AG08395 (cell line): Measurements from ENCODE around the gene TNFRSF6B.
"Not testable (repeated sequence)": the region's sequence is repeated elsewhere in the genome, so short reads cannot be mapped to it uniquely, and the experiment has no call there.

Experiments used
- DNase-seq: peaks from one replicate; pipeline ENCODE4 v3.0.0; 2012; ENCODE audit warnings: mixed read lengths, low spot score

Gene TNFRSF6B, protein sequence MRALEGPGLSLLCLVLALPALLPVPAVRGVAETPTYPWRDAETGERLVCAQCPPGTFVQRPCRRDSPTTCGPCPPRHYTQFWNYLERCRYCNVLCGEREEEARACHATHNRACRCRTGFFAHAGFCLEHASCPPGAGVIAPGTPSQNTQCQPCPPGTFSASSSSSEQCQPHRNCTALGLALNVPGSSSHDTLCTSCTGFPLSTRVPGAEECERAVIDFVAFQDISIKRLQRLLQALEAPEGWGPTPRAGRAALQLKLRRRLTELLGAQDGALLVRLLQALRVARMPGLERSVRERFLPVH

DNA sequence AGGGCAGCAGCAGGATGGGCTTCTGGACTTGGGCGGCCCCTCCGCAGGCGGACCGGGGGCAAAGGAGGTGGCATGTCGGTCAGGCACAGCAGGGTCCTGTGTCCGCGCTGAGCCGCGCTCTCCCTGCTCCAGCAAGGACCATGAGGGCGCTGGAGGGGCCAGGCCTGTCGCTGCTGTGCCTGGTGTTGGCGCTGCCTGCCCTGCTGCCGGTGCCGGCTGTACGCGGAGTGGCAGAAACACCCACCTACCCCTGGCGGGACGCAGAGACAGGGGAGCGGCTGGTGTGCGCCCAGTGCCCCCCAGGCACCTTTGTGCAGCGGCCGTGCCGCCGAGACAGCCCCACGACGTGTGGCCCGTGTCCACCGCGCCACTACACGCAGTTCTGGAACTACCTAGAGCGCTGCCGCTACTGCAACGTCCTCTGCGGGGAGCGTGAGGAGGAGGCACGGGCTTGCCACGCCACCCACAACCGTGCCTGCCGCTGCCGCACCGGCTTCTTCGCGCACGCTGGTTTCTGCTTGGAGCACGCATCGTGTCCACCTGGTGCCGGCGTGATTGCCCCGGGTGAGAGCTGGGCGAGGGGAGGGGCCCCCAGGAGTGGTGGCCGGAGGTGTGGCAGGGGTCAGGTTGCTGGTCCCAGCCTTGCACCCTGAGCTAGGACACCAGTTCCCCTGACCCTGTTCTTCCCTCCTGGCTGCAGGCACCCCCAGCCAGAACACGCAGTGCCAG is at the start of gene TNFRSF6B:
TSS of gene TNFRSF6B (plus strand) at position 25 of the 729 bp plus-strand sequence. CDS start at position 141, 116 bp downstream.
- DNase-seq = no peak

DNA sequence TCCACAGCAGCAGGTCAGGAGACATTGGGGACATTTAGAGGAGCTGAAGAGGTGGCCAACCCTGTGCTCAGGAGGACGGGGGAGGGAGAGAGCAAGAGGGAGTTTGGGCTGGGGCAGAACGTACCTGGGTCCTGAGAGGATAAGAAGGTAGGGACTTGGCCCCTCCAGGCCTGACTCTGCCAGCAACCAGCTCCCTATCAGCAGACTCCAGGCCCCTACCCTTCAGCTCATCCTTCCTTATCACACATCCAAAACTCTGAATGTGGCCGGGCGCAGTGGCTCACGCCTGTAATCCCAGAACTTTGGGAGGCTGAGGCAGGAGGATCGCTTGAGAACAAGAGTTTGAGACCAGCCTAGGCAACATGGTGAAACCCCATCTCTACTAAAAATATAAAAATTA is 48.3 kb upstream of the TNFRSF6B start:
- no peak for DNase-seq

DNA sequence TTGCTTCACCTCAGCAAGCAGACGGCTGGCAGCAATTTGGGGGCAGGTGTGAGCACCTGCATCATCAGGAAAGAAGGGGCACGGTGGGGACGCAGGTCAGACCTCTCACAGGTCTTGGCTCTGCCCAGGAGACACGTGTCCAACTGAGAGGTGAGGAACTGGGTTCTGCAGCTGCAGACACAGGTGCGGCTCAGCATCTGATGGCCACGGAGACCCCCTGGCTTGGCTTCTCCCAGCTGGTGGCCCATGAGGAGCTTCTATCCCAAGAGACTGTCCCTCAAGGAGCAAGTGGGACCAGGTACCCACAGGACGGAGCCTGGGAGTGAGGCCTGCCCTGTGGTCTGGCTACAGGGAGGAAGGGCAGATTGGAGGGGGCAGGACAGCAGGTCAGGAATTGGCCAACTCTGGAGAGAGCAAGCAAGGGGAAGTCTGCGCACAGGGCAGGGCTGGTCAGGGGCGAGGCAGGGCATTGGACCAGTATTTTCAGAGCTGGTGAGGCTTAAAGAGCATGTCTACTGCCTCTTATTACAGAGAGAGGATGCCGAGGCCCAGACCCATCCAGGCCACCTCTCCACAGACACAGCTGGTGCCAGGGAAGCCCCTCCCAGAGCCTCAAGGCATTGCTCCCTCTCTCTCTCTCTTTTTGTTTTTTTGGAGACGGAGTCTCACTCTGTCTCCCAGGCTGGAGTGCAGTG is 47.4 kb upstream of the TNFRSF6B start:
- no peak for DNase-seq

DNA sequence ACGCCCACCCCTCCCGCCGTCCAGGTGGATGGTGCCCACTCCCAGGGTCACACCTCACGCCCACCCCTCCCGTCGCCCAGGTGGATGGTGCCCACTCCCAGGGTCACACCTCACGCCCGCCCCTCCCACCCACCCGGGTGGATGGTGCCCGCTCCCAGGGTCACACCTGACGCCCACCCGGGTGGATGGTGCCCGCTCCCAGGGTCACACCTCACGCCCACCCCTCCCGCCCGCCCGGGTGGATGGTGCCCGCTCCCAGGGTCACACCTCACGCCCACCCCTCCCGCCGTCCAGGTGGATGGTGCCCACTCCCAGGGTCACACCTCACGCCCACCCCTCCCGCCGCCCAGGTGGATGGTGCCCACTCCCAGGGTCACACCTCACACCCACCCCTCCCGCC is 46.0 kb upstream of the TNFRSF6B start:
- DNase-seq = not testable (repeated sequence)

DNA sequence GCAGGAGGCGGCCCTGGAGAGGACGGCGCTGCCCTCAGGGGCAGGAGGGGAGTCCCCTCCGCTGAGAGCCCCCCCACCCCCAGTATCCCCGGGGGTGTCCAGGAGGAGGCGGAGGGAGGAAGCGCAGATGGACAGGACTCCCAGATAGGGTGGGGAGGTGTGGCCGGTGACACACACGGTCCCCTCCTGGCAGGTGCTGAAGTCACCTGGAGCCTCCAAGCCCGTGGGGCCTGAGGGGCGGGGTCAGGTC is 44.6 kb upstream of the TNFRSF6B start:
- no peak for DNase-seq

DNA sequence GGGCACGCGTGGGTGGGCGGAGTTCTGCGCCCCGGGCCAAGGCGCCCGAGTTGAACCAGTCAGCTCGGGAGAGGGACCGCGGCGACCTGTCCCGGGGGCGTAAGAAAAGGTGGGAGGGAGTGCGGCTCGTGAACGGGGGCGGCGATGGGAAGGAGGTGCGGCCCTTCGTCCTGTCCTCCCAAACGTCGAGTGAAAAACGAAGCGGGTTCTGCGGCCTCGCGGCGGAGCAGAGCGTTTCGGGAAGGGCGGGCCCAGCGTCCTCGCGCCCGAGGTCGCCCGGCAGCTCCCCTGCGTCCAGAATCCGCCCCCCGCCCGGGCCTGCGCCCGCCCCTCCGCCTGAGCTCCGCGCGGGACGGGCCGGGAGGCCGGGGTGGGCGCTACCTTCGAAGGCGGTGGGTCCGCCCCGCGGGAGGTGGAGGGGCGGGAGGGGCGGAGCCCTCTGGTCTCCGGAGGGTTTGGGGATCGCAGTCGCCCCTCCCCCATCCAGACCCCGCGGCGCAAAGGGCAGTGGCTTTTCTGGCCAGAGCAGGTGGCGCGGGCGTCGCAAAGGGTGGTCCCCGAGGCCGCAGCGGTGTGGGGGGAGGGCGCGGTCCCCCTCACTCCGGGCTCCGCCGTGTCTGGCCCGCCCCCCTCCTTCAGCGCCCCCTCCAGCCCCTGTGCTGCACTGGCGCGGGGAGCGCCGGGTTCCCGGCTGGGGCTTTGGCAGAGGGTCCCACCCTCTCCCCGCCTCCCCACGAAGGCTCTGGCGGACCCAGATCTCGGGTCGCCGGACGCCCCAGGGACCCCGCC is 44.1 kb upstream of the TNFRSF6B start:
- no peak for DNase-seq

DNA sequence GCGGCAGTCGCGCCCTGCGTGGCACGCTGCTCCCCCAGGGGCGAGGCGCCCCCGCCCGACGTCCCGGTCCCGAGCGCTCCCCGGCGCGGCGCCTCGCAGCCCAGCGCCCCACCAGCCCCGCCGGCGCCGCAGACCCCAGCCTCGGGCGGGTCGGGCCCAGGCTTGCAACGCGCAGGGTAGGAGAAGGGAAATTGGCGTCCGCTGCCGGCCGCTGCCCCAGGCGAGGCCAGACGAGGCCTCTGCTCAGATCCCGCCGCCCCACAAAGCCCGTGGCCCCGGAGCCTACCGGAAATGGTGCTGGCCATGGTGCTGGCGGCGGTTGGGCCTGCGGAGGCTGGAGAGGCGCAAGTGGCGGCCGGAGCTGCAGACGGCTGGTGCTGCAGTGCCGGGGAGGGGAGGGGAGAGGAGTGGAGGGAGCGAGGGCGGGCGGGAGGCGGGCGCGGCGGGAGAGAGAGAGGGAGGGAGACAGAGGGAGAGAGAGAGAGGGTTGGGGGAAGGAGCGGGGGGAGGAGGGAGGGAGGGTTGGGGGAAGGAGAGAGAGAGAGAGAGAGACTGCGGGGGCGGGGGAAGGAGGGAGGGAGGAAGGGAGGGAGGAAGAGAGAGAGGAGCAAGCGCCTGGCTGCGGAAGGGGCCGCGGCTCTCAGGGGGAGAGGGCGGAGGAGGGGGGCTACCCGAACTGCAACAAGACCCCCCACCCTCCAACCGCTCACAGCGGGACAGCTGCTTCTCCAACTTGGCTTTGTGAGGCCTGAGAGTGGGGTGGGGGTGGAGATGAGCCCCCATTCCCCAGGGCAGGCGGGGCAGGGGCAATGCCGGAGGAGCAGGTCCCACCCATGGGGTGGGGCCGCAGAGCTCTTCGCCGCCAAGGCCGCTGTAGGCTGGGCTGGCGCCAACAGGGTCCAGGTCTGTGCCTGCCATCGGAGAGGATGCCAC is 43.1 kb upstream of the TNFRSF6B start, which contains the start of gene STMN3:
TSS of gene STMN3 (minus strand) at position 384 of the 933 bp plus-strand sequence. CDS start at position 305, 79 bp downstream.
- peak; percentile 84 for DNase-seq

DNA sequence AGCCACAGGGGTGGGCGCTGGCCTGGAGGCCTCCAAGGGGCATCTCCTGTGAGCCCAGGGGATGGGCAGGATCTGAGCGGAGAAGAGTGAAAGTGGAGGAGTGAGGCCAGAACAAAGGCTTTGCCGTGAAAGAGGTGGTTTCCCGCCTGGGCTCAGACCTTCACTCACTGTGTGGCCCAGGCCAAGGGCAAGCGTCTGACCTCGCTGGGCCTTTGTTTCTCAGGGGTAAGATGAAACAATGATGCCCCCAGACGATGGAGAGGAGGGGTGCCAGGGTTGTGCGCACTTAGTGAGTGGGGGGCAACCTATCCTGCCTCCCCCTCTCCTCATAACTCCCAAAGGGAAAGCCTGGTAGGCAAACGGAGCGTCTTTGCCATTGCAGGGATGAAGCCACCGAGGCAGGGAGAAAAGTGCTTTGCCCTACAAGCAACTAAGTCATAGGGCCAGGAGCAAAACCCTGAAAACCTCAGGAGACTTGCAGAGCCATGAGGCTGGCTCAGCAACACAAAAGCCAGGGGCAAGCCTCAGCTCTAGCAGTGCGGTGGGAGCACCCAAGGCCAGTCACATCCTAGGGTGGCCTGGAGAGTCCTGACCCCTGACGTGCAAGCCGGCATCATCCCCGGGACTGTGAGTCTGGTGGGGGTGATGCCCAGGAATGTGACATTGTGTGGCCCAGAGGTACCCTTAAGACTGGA is 42.3 kb upstream of the TNFRSF6B start:
- DNase-seq = no peak

DNA sequence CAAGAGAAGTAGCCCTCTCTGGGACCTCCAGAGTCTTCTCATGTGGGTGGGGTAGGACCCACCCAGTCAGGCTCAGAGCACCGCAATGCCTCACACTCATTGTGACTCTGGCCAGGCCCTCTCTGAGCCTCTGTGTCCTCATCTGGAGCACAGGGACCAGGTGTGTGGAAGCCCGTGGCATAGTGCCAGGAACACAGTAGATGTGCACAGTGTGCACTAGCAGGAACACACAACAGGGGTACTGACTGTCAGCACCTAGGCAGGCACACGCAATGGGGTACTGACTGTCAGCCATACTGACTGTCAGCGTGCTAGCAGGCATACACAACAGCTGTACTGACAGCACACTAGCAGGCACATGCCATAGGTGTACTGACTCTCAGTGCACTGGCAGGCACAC is 41.2 kb upstream of the TNFRSF6B start:
- no peak for DNase-seq

DNA sequence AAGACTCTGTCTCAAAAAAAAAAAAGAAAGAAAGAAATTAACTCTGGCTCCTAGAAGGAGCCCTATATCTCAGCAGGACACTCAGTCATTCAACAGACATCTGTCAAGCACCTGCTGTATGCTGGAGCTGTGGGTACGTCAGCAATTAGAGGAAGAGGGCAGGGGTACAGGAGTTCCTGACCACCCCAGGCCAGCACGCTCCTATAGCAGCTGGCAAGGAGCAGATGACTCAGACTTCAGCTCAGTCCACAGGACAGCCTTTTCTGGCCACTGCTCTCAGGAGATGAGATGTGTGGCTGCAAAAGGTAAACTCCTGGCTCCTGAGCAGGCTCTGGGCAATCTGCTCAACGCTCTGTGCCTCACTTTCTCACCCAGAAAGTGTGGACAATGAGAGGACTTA is 40.0 kb upstream of the TNFRSF6B start:
- no peak for DNase-seq

DNA sequence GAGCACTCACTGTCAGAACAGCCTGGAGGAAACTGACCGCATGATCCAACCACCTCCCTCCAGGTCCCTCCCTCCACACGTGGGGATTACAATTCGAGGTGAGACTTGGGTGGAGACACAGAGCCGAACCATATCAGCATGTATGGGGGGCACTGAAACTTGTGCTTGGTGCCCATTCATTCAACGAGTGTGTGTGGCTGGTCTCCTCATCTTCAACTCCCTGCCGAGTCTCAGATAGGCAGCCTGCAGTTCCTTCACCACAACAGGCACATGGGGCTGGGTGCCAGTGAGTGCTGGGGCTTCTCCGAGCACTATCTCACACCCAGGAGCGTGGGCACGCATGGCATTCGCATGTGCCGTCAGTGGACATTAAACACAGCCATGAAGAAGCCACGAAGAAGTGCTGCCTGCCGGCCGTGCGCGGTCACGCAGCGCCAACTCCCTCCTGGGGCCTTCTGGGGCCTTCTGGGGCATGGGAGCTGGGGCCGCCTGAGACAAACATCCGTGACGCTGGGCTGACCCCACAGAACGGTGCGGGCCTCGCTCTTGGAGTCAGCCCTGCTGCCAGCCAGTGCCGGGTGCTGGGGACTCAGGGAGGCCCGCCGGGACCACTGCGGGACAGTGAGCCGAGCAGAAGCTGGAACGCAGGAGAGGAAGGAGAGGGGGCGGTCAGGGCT is 39.1 kb upstream of the TNFRSF6B start:
- peak; percentile 12 for DNase-seq

DNA sequence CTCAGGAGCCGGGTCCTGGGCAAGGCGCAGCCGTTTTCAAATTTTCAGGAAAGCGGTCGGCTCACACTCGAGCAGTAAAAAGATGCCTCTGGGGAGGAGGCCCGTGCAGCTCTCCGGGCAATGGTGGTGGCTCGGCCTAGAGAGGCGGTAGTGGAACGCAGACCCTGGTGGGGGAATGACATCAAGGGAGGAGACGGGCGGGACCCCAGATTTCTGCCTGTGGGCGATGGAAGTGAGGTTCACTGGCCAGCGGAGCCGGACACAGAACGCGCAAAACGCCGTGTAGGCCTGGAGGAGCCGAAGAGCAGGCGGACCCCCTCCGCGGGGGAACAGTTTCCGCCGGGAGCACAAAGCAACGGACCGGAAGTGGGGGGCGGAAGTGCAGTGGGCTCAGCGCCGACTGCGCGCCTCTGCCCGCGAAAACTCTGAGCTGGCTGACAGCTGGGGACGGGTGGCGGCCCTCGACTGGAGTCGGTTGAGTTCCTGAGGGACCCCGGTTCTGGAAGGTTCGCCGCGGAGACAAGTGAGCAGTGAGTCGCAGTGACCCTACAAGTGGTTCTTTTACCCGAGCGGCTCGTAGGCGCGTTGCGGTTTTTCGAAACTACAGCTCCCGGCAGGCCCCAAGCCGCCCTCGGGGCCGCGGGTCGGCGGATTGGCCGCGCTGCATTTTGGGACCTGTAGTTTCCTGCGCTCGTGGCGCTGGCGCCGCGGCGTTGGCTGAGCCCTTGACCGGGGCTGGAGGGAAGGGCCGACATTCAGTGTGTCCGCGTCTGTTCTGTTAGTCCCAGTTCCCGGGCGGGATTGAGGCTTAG is 38.3 kb upstream of the TNFRSF6B start, which contains the start of gene RTEL1:
TSS of gene RTEL1 (plus strand) at position 376 of the 812 bp plus-strand sequence. CDS start 1,091 bp downstream, outside the sequence.
- peak; percentile 96 for DNase-seq

DNA sequence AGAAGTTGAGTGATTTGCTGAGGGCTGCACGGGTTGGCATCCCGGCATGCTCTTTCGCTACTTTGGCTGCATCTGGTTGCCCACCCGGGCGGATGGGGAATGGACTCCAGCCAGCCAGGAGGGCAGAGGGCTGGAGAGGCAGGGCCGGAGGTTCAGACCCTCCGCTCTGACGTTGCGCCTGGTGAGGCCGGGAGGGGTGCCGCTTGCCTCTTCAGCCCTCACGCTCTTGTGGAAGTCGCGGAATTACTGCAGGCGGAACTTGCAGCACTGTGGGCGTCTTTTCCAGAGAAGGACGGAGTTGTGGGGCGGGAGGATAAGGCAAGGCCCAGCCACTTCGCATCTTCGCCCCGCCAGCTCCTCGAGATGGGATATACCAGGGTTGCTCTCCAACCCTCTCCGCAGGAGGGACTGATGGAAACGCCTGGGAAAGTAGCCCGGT is 37.7 kb upstream of the TNFRSF6B start:
- DNase-seq = peak; percentile 47

DNA sequence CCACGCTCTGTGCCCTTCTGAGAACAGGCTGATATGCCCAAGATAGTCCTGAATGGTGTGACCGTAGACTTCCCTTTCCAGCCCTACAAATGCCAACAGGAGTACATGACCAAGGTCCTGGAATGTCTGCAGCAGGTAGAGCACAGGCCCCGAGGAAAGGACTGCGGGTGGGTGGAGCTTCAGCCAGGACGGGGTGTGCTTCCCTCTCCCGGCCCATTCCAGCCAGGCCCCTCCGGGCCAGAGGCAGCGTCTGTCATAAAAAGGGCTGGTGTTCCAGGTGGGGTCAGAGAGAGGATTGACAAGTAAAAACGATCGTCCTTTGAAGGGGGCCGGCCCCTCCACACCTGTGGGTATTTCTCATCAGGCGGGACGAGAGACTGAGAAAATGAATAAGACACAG is 37.1 kb upstream of the TNFRSF6B start:
- DNase-seq = no peak

DNA sequence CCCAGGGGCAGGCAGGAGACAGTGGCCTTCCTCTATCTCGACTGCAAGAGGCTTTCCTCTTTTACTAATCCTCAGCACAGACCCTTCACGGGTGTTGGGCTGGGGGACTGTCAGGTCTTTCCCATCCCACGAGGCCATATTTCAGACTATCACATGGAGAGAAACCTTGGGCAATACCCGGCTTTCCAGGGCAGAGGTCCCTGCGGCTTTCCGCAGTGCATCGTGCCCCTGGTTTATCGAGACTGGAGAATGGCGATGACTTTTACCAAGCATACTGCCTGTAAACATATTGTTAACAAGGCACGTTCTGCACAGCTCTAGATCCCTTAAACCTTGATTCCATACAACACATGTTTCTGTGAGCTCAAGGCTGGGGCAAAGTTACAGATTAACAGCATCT is 36.3 kb upstream of the TNFRSF6B start:
- DNase-seq = not testable (repeated sequence)

DNA sequence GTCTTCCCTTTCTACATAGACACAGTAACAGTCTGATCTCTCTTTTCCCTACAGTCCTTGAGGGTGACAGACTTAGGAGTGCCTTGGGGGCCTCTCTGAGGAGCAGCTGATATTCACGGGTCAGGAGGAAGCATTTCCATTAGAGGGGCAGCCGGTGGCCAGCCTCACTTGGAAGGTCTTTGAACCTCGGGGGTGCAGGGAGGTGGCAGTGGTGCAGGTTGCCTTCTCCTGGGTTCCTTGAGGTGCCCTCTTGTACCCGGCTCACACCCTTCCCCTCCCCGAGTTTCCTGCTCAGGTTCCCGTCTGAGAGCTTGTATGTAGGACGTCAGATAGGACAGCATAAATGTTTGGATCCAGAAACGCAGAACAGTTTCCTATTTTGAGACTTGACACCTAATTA is 35.8 kb upstream of the TNFRSF6B start:
- no peak for DNase-seq

DNA sequence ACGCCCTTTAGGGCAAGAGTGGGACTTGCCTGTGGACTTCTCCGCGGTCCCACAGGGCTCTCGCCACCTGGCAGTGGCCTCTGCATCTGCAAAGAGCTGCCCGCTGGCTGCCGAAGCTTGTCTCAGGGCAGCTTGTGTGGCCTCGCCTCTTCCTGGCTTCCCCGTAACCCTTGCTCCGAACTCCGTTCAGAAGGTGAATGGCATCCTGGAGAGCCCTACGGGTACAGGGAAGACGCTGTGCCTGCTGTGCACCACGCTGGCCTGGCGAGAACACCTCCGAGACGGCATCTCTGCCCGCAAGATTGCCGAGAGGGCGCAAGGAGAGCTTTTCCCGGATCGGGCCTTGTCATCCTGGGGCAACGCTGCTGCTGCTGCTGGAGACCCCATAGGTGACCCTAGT is 35.3 kb upstream of the TNFRSF6B start:
- DNase-seq = no peak

DNA sequence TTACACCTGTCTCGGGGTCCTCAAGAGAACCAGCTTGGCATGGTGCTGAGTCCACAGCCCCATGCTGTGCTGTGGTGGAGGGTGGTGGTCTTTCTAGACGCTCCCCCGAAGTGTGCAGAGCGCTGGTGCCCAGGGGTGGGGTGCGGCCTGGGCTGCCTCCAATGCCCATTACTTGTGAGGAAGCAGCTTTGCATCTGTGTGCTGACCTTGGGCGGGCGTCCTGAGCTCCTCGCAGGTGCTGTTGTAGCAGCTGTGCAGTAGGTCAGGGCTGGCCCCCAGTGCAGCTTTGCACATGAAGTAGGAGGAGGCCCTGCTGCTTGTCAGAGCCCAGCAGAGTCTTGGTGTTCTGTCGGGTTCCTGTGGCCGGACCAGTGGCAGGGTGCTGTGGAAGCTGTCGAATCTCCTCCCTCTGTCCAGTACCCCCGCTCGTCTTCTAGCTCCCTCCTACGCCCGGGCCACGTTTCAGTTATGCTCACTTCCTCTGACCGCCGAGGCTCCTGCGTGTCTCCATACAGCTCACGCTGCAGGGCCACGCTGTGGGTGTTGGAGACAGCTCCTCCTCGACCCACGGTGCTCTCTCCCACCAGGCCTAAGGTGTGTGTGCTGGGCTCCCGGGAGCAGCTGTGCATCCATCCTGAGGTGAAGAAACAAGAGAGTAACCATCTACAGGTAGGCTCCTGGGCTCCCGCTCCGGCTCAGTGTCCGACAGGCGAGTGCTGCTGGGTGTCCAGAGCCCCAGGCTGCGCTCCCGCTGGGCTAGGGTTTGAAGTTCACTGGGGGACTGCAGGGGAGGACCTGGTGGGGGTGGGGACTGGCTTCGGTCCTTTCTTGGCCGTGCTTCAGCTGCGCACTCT is 34.3 kb upstream of the TNFRSF6B start:
- no peak for DNase-seq
